Tibial artery (tissue), 4 donors: ENCODE results near the gene GREB1L.

Experiments used
- DNase-seq, 2 donors: peaks; one replicate each; pipeline ENCODE4 v3.0.0-alpha.2; 2019
- H3K27ac ChIP-seq, 2 donors: fragments of 200-600 bp; sonication (generic) in 1 of 2; 1 replicate in 1 of 2; 2 replicates in 1 of 2; pipeline ENCODE4 v1.5.1; 2018 to 2019; ENCODE audit warnings: mild to moderate bottlenecking in 1 of 2
- H3K27me3 ChIP-seq, 2 donors: fragments of 200-600 bp; sonication (generic) in 1 of 2; one replicate each; pipeline versions ENCODE4 v1.5.1 to v1.6.0; 2016 to 2019
- H3K36me3 ChIP-seq, 3 donors: fragments of 200-600 bp; sonication (generic) in 2 of 3; one replicate each; pipeline ENCODE4 v1.5.1; 2016 to 2019; ENCODE audit warnings: mild to moderate bottlenecking in 2 of 3
- H3K4me1 ChIP-seq, 4 donors: fragments of 200-600 bp; sonication (generic) in 2 of 4; 1 replicate in 3 of 4; 2 replicates in 1 of 4; pipeline ENCODE4 v1.5.1; 2016 to 2019
- H3K4me3 ChIP-seq, 2 donors: fragments of 200-600 bp; sonication (generic) in 1 of 2; 1 replicate in 1 of 2; 2 replicates in 1 of 2; pipeline ENCODE4 v1.5.1; 2018 to 2019; ENCODE audit warnings: mild to moderate bottlenecking in 2 of 2
- H3K9me3 ChIP-seq, 3 donors: fragments of 200-600 bp; sonication (generic) in 1 of 3; one replicate each; pipeline ENCODE4 v1.5.1; 2016 to 2019
- CTCF ChIP-seq, 2 experiments: fragments of 200-600 bp in 1 of 2; fragments of 450-650 bp in 1 of 2; IDR thresholded peaks; one replicate each; pipeline ENCODE4 v1.5.1; 2017 to 2019; ENCODE audit warnings: antibody characterized with exemption in 2 of 2, mild to moderate bottlenecking in 1 of 2, moderate library complexity in 1 of 2
- intact Hi-C: fragments of 100-400 bp; cut with DNase I; formaldehyde crosslinking; loops from one replicate; pipeline ENCODE4 v1.15.0; 2023; ENCODE audit warnings: low total_unique reads

GREB1L gene

GRCh38 chr18:21242141-21242779 lies at the start of gene GREB1L:
TSS of gene GREB1L (plus strand) at chr18:21242232. CDS start at chr18:21383519, 141,287 bp downstream.
- intact Hi-C loops = no loop called here
- H3K4me1 ChIP-seq = peaks cover 0 to 25% (median 18%) of the 10 kb centered on the region in 4 donors
- H3K9me3 ChIP-seq = no peaks in the 10 kb centered on the region
- H3K27me3 ChIP-seq = peaks cover 0 to 5% of the 10 kb centered on the region in 2 donors
- no peaks in the 10 kb centered on the region for H3K36me3 ChIP-seq
- H3K4me3 ChIP-seq = peak within 1 kb of the TSS; percentile 77 to 90
- DNase-seq = peak in 1 of 2 donors; percentile 73
- H3K27ac ChIP-seq = peak within 1 kb of the TSS; percentile 82 to 84
- TF ChIP-seq CTCF (IDR thresholded peaks at IDR 0.05) = peak; percentile 11 to 30

GRCh38 chr18:21192308-21192624 lies 49.8 kb upstream of the GREB1L start:
- Histone ChIP-seq H3K27me3 (no peaks in the 10 kb centered on the region), H3K36me3 (no peaks in the 10 kb centered on the region), H3K27ac (no peak overlapping the region), H3K4me1 (peaks cover 0 to 6% (median 2%) of the 10 kb centered on the region in 4 donors), H3K4me3 (no peak overlapping the region), H3K9me3 (no peaks in the 10 kb centered on the region)
- intact Hi-C loops = loop anchor here (10.0 kb wide), 1 partner anchor 373 kb away; no protein-coding TSS in a partner anchor
- DNase-seq = no peak
- no peak for TF ChIP-seq CTCF (IDR thresholded peaks at IDR 0.05)

GRCh38 chr18:21194871-21195771 lies 46.9 kb upstream of the GREB1L start:
- Histone ChIP-seq H3K4me3 (no peak overlapping the region), H3K36me3 (no peaks in the 10 kb centered on the region), H3K9me3 (no peaks in the 10 kb centered on the region), H3K4me1 (no peaks in the 10 kb centered on the region), H3K27me3 (no peaks in the 10 kb centered on the region), H3K27ac (no peak overlapping the region)
- no peak for DNase-seq
- TF ChIP-seq CTCF (IDR thresholded peaks at IDR 0.05) = peak; percentile 72 to 76
- intact Hi-C loops = loop anchor here (10.0 kb wide), 1 partner anchor 370 kb away; no protein-coding TSS in a partner anchor

- H3K4me1 ChIP-seq = no peaks in the 10 kb centered on the region
- intact Hi-C loops = loop anchor here (2.0 to 10.0 kb wide), 2 partner anchors 248 to 368 kb away; no protein-coding TSS in a partner anchor
- no peaks in the 10 kb centered on the region for H3K36me3 ChIP-seq
- H3K9me3 ChIP-seq = no peaks in the 10 kb centered on the region
- DNase-seq = no peak
- TF ChIP-seq CTCF (IDR thresholded peaks at IDR 0.05) = no peak
- no peak overlapping the region for H3K27ac ChIP-seq
- no peak overlapping the region for H3K4me3 ChIP-seq
- peaks cover 0 to 4% of the 10 kb centered on the region in 2 donors for H3K27me3 ChIP-seq
Observed at GRCh38 chr18:21196426-21196825, 45.6 kb upstream of the GREB1L start.

DNA sequence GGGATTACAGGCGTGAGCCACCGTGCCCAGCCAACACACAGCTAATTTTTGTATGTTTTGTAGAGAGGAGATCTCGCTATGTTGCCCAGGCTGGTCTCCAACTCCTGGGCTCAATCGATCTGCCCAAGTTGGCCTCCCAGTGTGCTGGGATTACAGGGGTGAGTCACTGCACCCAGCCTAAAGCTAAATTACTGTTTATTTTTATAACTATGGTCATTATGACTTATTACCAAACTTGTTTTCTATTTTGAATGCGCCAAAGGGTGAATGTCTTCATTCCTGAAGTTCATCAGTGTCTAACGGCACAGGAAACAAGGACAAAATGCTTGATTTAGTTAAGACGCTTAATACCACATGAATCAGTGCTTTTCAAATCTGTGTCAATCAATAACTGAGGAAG lies 38.9 kb upstream of the GREB1L start:
- Histone ChIP-seq H3K36me3 (no peaks in the 10 kb centered on the region), H3K27ac (no peak overlapping the region), H3K27me3 (peaks cover 0 to 4% of the 10 kb centered on the region in 2 donors), H3K9me3 (no peaks in the 10 kb centered on the region), H3K4me1 (no peaks in the 10 kb centered on the region), H3K4me3 (no peak overlapping the region)
- TF ChIP-seq CTCF (IDR thresholded peaks at IDR 0.05) = no peak
- DNase-seq = no peak
- intact Hi-C loops = no loop called here
